Activated CD4-positive, alpha-beta T cell treated with anti-CD3 and anti-CD28 coated beads, Interleukin-2, Interleukin-6, amounts not matched to agents 100 ng/mL and 50 ng/mL, durations not matched to agents 16 hours and 8 hours (primary cell): Measurements from ENCODE around the gene FNTB.
A peak's percentile ranks its signal among the peaks of the same experiment; 100 is the strongest.

Experiments
- DNase-seq: peaks from one replicate; pipeline ENCODE4 v3.0.0-alpha.2; 2020

FNTB gene

DNA sequence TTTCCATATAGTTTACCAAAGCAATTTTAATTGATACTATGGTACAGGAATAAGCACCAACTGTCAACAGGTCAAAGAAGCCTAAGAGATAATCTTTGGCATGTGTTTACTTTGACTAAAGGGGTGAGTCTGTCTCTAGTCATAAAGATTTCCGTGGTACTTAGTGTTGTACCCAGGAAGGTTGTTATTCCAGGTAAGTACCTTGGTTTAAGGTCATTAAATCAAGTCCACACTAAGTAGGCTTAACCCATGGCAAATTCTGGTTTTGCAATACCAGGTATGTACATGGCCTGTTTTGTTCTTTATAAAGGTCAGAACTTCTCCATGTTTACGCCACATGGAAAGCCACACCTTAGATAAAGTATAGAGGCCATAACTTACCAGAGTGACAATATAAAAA lies 105.7 kb downstream of the FNTB start:
- DNase-seq, result no peak

- DNase-seq, result no peak
These were observed 109.0 kb downstream of the FNTB start for GRCh38 chr14:65095633-65096205.

DNA sequence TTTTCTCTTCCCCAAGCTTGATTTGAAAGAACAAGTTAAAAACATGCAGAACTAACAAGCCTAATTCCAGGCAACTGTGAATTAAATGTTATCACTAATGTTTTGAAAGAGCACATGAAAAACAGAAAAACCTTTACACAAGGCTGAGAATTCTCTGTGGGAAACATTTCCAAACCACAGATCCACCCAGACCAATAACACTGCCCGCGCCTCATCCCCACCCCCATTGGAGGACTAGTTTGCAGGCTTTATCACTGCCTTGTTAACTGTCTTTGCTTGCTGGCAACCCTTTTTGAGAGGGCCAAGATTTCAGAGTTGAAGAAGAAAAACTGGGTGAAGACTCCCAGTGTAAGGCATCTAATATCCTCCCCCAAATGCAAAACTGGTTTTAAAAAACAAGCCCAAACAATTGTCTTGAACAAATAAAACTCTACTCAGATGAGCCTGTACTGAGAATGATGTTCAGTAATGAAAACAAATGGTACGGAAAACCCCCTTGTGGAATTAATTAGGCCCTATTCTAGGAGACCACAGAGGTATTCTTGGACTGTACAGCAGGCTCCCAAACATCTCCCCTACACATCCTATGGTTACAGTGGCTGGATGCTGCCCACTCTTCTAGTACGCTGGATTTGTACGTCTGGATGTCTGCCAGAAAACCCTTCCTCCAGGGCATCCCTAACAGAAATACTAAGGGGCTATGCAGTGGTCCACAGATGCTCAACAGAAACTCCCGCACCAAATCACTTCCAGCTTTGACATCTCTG lies 109.8 kb downstream of the FNTB start:
- no peak for DNase-seq

DNA sequence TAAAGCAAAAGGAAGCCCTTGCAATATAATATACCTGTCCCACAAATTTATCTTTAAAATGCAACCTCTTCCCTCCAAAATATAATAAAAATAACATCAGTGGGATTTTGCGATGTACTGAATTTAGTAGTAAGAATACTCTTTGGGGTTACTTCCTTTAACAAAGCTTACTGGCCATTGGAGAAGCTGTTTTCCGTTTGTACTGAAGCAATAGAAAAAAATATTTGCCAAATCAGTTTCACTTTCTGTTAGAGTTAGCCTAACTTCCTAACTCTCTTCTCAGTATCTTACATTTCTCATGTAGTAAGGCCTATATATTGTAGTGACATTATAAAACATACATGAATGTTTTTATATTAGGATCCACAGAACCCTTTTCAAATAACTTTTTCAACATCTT lies 111.9 kb downstream of the FNTB start:
- peak; percentile 59 for DNase-seq

- peak; percentile 31 for DNase-seq
These were observed 114.3 kb downstream of the FNTB start for GRCh38 chr14:65100922-65101541.

DNA sequence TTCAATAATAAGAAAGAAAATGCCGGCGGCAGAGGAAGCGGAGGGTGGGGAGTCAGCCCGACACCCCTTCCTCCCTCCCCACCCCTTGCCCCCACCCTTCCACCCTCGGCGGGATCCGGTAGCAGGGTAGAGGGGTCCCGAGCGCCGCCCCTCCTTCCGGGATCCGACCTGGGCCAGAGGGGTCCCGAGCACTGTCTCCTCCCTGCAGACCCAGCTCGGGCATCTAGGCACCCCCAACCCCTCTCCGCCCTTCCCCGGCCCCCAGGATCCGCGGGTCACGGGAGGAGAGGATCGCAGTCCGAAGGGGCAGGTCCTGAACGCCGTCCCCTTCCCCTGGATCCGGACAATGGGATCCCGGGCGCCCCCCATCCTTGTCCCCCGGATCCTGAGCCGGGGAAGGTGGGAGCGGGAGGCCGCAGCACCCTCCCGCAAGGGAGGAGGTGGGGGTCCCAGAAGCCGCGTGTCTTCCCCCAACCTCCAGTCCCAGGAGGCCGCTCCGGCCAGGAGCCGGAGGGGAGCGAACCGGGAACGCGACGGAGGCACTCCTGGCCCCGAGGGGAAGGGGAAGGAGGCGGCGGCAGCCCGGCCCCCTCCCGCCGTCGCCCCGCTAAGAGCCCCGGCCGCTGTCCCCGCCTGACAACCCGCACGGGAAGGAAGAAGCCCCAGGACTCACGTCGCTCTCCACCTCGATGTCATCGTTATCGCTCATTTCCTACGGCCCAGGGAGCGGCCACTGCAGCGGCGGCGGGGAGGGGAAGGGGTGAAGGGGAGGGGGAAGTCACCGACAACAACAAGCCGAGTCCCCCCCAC lies 115.1 kb downstream of the FNTB start:
- DNase-seq, result peak; percentile 35

DNA sequence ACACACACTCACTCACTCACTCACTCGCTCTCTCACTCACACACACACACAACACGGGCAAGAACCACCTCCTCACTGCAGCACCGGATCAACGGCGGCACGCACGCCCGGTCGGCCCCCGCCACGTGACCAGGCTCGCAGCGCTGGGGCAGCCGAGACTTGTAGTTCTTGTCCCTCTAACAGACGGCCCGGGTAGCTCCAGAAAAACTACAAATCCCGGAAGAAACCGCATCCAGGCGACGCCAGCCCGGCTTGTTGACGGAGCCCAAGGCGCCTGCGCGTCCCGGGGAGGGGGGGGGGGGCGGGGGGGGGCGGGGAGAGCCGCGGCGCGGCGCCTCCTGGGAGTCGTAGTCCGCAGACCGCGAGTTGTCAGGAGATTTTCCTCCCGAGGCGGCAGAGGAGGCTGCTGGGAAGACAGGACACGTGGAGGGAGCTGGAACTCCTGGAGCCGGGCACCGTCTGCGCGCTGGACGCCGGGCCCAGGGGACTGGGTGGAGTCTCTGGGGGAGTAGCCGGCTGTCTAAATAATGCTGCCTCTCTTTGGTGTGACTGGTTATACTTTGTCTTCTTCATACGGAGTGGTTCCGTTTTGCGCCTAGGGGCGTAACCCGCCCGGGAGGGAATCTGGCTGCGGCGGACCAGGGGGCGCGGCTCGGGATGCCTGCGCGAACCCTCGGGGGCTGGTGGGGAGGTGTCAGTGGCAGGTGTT lies 115.9 kb downstream of the FNTB start, which contains the start of gene MAX:
Gene MAX, minus strand, starts transcription at position 77 of the 709 bp plus-strand sequence. CDS start 178 bp downstream, outside the sequence.
- peak; percentile 99 for DNase-seq

DNA sequence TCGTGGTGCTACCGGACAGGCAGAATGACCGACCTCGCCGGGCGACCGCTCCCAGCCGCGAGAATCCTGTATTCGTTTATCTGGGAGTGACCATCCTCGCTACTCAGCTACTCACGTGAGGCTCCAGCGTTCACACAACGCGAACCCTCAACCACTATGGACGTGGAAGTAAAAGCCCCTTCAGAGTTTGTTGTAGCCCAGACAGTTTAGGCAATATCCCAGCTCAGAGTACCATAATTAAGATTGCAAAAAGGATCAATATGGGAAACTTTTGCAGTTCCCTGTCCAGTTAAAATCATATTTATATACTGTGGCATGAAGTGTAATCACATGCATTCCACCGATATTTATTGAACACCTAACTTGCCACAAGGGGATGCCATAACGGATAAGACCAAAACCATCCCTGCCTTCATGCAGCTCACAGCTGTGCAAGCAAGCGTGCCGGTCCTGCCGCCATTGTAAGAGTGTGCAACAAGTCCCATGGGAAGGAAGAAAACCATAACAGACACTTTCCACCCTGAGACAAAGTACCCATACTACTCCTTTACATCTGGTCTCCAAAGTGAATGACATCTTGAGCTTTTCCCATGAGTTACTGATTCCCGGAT lies 116.6 kb downstream of the FNTB start:
- DNase-seq, result peak; percentile 44

DNA sequence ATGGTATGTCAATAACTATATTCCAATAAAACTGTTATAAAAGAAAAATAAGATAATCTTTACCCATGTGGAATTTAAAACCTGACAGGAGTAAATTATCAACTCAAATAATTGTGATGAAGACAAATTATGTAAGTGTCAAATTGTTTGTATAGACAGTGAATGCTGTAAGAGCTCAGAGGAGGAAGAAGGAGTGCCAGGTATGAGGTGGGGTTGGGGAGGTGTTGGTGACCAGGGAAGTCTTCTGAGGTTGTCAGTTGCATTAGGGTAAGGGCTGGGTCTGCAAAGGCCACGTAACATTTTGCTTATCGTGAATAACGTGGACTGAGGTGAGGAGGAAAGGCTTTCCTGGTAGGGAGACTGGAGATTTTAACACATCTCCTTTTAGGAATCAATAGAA lies 118.1 kb downstream of the FNTB start:
- DNase-seq, result no peak

- DNase-seq, result no peak
These were observed 119.6 kb downstream of the FNTB start for GRCh38 chr14:65106316-65106715.

DNA sequence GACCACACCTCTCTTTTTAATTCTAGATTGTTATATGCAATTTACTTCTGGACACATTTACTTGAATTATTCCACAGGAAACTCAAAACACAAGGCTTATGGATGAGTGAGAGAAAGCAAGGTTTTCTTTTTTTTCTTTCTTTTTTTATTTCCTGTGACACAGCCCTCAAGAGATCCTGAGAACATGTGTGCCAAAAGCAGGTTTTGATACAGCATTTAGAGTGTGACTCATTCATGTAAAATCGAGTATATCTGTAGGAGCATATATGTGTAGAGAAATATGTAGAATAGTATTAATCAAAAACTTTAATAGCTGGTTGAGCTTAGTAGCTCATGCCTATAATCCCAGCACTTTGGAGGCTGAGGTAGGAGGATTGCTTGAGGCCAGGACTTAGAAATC lies 120.0 kb downstream of the FNTB start:
- no peak for DNase-seq

DNA sequence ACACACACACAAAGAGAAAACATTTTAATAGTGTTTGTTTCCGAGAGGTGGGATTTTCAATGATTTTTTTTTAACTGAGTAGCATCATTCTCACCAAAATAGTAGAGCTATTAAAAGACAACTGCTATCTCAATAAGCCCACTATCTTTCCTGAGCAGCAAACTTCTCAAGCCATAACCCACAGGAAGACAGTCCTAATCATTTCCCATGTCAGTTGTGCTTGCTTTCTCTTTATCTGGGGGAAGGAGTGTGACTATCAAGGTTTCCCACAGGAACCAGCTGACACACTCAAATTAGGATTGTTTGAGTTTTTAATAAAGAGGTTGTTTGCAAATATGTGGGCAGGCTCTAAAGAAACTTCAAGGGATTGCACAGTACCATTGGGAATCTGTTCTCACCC lies 120.5 kb downstream of the FNTB start:
- no peak for DNase-seq

DNA sequence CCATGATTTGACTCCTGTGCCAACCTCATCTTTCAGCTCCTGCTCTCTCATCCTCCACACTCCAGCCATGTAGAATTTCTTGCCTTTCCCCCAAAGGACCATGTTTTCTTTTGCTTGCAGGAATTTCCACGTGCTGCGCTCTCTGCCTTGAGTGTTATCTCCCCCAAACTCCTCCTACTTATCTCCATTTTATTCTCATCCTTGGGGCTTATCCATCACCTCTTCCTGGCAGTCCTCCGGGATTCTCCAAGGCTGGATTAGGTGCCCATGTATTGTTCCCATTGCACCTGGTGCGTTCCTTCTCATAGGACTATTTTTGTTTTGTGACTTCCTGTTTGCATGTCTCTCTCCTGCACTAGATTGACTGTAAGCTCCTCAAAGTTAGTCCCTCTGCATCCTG lies 122.7 kb downstream of the FNTB start:
- DNase-seq, result no peak

DNA sequence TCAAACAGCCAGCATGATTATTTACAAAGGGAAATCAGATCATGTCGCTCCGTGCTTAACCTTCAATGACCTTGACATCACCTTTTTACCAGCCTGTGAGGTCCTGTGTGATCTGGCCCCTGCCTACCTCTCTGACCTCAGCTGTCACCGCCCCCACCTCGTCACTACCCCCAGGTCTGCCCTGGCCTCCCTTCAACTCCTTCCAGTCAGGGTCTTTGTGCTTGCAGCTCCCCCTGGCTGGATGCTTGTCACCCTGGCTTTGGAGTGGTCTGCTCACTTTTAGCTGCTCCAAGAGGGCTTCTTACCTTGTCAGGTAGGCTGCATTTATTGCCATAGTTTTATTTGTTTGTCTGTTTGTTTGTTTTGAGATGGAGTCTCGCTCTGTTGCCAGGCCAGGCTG lies 123.8 kb downstream of the FNTB start:
- DNase-seq, result no peak
